Natural killer cell (primary cell): ENCODE data around the gene F5. TPM values are rescaled to one million over a fixed set of nuclear protein-coding genes. Genes with fewer than 3 reads are reported as not detected.

Experiments
- ATAC-seq, 3 donors: fragments of 150-1000 bp in 2 of 3; fragments of 200-7000 bp in 1 of 3; cut with Tn5 transposase; 1 replicate in 1 of 3; 2 replicates in 2 of 3; pipeline ENCODE4 v1.10.0; 2021; ENCODE audit warnings: mild to moderate bottlenecking in 2 of 3, moderate library complexity in 2 of 3
- DNase-seq, 2 donors: peaks; one replicate each; pipeline versions ENCODE4 v3.0.0 to v3.0.0-alpha.2; 2013 to 2021; ENCODE audit warnings: mixed read lengths in 1 of 2
- H3K27ac ChIP-seq: one replicate; pipeline ENCODE4 v1.5.1; 2013; ENCODE audit warnings: mild to moderate bottlenecking, low read length
- H3K27me3 ChIP-seq: one replicate; pipeline ENCODE4 v1.6.1; 2013; ENCODE audit warnings: low read length; ENCODE audit not compliant: control insufficient read depth, insufficient read depth
- H3K36me3 ChIP-seq: one replicate; pipeline ENCODE4 v1.6.1; 2013; ENCODE audit warnings: low read length; ENCODE audit not compliant: control insufficient read depth, insufficient read depth
- H3K4me1 ChIP-seq: one replicate; pipeline ENCODE4 v1.6.1; 2013; ENCODE audit warnings: low read length; ENCODE audit not compliant: control insufficient read depth, insufficient read depth
- H3K4me3 ChIP-seq: one replicate; pipeline ENCODE4 v1.5.1; 2013; ENCODE audit warnings: low read length
- H3K9me3 ChIP-seq: one replicate; pipeline ENCODE4 v1.6.1; 2013; ENCODE audit warnings: low read length; ENCODE audit not compliant: control insufficient read depth, insufficient read depth
- H3K27ac Mint-ChIP-seq, 2 donors: one replicate each; pipeline ENCODE4 v1.8.0; 2022; ENCODE audit warnings: mild to moderate bottlenecking in 2 of 2, mixed read lengths in 2 of 2, moderate library complexity in 1 of 2
- H3K27me3 Mint-ChIP-seq, 2 donors: one replicate each; pipeline ENCODE4 v1.8.0; 2022; ENCODE audit warnings: low read depth in 2 of 2, mixed read lengths in 2 of 2
- H3K36me3 Mint-ChIP-seq: one replicate; pipeline ENCODE4 v1.8.0; 2022; ENCODE audit warnings: mixed read lengths
- H3K4me1 Mint-ChIP-seq, 2 donors: one replicate each; pipeline ENCODE4 v1.8.0; 2022; ENCODE audit warnings: mixed read lengths in 2 of 2
- H3K4me3 Mint-ChIP-seq: one replicate; pipeline ENCODE4 v1.8.0; 2022; ENCODE audit warnings: mild to moderate bottlenecking, moderate library complexity, mixed read lengths
- H3K9me3 Mint-ChIP-seq, 2 donors: one replicate each; pipeline ENCODE4 v1.8.0; 2022; ENCODE audit warnings: mixed read lengths in 2 of 2
- WGBS: methylation state at CpG from one replicate; pipeline ENCODE4 v1.1.7; 2013; ENCODE audit warnings: missing lambda C conversion rate; ENCODE audit not compliant: insufficient coverage; 5-methylcytosine and 5-hydroxymethylcytosine counted together
- intact Hi-C: fragments of 100-400 bp; cut with micrococcal nuclease; formaldehyde crosslinking; loops from one replicate; pipeline ENCODE4 v1.14.2; 2022
- total RNA-seq, 4 donors: library from RNA; stranded (reverse); fragments of 120-200 nt in 1 of 4; gene quantifications; one replicate each; pipeline versions ENCODE4 v1.2.3 to v1.2.4, GENCODE V29; 2013 to 2022
- TF ChIP-seq, protein P1 (sequence below): fragments of 200-600 bp; IDR thresholded peaks from one replicate; pipeline ENCODE4 v1.8.0; 2022; ENCODE audit warnings: antibody characterized with exemption

Gene F5
- total RNA-seq, 3 donors from 2014 or later (not counting 1 experiment from before 2014, with no cell fraction given), result 0.02 to 1.7 (median 0.45) TPM

DNA sequence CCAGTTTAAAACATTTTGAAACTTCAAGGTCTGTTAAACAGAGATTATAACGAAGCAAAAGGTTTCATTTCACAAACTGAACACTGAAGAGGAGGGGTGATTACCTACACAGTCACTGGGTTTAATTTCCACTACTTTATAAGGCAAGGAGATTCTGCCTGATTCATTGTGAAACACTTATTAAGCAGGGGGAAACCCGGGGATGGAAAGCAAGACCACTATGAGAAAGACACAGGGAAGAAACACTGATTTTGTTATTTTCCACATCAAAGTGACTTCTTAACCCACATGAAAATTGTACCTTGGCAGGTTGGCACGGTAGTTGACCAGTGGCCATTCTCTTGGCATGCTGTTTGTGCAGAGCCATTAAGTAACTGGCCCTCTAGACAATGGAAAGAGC lies 8.1 kb upstream of the F5 start:
- Mint-ChIP-seq H3K4me1 (no peaks in the 10 kb centered on the region), H3K27me3 (peaks cover 7 to 20% of the 10 kb centered on the region in 2 donors), H3K27ac (no peak overlapping the region), H3K9me3 (no peaks in the 10 kb centered on the region), H3K4me3 (no peak overlapping the region), H3K36me3 (no peaks in the 10 kb centered on the region)
- intact Hi-C loops, result no loop called here
- Histone ChIP-seq H3K36me3 (no peaks in the 10 kb centered on the region), H3K4me3 (no peak overlapping the region), H3K27me3 (no peaks in the 10 kb centered on the region), H3K9me3 (no peaks in the 10 kb centered on the region), H3K27ac (no peak overlapping the region), H3K4me1 (no peaks in the 10 kb centered on the region)
- DNase-seq (no peak), ATAC-seq (no peak)
- WGBS, result 57% methylated on average over 3 of the region's 3 CpGs
- TF ChIP-seq, protein P1, sequence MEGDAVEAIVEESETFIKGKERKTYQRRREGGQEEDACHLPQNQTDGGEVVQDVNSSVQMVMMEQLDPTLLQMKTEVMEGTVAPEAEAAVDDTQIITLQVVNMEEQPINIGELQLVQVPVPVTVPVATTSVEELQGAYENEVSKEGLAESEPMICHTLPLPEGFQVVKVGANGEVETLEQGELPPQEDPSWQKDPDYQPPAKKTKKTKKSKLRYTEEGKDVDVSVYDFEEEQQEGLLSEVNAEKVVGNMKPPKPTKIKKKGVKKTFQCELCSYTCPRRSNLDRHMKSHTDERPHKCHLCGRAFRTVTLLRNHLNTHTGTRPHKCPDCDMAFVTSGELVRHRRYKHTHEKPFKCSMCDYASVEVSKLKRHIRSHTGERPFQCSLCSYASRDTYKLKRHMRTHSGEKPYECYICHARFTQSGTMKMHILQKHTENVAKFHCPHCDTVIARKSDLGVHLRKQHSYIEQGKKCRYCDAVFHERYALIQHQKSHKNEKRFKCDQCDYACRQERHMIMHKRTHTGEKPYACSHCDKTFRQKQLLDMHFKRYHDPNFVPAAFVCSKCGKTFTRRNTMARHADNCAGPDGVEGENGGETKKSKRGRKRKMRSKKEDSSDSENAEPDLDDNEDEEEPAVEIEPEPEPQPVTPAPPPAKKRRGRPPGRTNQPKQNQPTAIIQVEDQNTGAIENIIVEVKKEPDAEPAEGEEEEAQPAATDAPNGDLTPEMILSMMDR, result no peak

DNA sequence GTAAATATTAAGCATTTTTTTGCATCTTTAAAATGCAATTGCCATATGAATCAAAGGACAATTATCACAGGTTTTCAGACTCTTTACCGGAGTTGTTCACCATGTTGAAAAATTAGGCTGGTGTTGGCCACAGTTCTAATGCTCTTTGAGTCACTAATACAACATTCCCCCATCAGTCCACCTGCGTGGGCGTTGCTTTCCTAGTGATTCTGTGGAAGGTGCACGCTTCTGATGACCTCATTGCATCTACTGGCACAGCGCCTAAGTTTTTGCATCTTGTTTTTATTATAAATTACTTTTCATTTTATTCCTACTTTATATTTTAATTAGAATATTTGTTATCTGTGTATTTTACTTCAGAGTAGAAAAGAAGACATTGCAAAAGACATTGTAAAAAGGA lies 4.7 kb upstream of the F5 start:
- intact Hi-C loops, result no loop called here
- Mint-ChIP-seq H3K9me3 (no peaks in the 10 kb centered on the region), H3K27ac (no peak overlapping the region), H3K27me3 (peaks cover 15% of the 10 kb centered on the region in 2 donors), H3K36me3 (no peaks in the 10 kb centered on the region), H3K4me3 (no peak overlapping the region), H3K4me1 (peaks cover 7 to 13% of the 10 kb centered on the region in 2 donors)
- no peak for ATAC-seq
- WGBS, result 100% methylated on average over 3 of the region's 5 CpGs
- Histone ChIP-seq H3K4me3 (no peak overlapping the region), H3K4me1 (peaks cover 12% of the 10 kb centered on the region), H3K9me3 (no peaks in the 10 kb centered on the region), H3K36me3 (no peaks in the 10 kb centered on the region), H3K27me3 (no peaks in the 10 kb centered on the region), H3K27ac (no peak overlapping the region)
- no peak for DNase-seq
- TF ChIP-seq, protein P1, result no peak

DNA sequence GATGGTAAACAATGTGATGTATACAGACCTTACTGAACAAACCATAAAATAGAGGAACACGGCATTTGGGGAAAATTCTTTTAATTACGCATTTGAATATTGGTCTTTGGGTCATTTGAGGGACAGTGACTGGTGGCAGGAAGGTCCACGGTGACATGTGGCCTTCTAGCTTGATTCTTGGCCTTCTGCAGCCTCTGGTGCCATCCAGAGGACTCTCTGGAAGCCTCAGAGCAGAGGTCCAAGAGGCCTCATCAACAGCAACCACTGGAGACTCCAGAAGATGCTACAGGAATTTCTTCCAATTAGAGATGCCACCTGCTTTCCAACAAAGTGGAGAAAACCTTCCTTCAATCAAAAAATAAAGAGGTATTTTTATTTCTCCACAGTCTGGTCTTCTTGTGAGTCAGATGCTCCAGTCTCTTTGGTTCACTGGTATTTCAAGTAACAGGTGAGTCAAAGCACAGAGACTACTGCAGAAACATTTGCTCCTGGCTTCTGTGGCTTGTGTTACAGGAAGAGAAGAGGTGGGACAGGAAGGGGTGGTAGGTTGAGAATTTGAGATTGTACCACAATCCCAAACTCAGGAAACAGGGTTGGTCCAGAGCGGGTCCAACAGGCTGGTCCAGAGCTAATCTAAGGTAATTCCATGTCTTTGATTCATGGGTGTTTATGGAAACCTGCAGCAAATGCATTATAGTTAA lies 2.7 kb upstream of the F5 start:
- H3K27ac ChIP-seq, result no peak overlapping the region
- no peak overlapping the region for H3K4me3 Mint-ChIP-seq
- peaks cover 9% of the 10 kb centered on the region for H3K27me3 ChIP-seq
- H3K36me3 ChIP-seq, result no peaks in the 10 kb centered on the region
- DNase-seq, result no peak
- no peak for ATAC-seq
- intact Hi-C loops, result no loop called here
- H3K36me3 Mint-ChIP-seq, result no peaks in the 10 kb centered on the region
- no peak overlapping the region for H3K4me3 ChIP-seq
- H3K27me3 Mint-ChIP-seq, result peaks cover 20 to 30% of the 10 kb centered on the region in 2 donors
- H3K9me3 Mint-ChIP-seq, result no peaks in the 10 kb centered on the region
- H3K9me3 ChIP-seq, result no peaks in the 10 kb centered on the region
- H3K4me1 ChIP-seq, result peaks cover 12% of the 10 kb centered on the region
- WGBS, result 68% methylated on average over 4 of the region's 4 CpGs
- H3K27ac Mint-ChIP-seq, result no peak overlapping the region
- peaks cover 7 to 13% of the 10 kb centered on the region in 2 donors for H3K4me1 Mint-ChIP-seq
- TF ChIP-seq, protein P1, result no peak

DNA sequence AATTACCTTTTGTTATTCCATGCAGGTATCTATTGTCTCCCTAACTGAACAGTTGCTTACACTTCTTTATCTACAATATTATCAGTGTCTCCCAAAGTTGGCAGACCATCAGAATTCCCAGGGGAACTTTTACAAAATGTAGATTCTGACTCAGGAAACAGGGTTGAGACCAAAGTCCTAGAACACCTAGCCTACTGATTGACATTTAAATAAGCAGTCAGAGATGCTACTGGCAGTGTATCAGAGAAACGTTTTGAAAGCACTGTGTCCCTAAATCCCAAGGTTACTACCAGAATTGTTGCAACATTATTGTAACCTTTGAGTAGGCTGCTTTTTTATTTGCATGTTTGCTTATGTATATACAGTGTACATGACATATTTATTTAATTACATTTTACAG lies 1.8 kb upstream of the F5 start:
- no peaks in the 10 kb centered on the region for H3K9me3 Mint-ChIP-seq
- H3K27ac ChIP-seq, result no peak overlapping the region
- H3K27me3 Mint-ChIP-seq, result peaks cover 20 to 28% of the 10 kb centered on the region in 2 donors
- WGBS, result 83% methylated on average over 1 of the region's 1 CpG
- DNase-seq, result no peak
- peaks cover 7 to 13% of the 10 kb centered on the region in 2 donors for H3K4me1 Mint-ChIP-seq
- no peaks in the 10 kb centered on the region for H3K36me3 ChIP-seq
- H3K36me3 Mint-ChIP-seq, result no peaks in the 10 kb centered on the region
- no peak for ATAC-seq
- peaks cover 12% of the 10 kb centered on the region for H3K4me1 ChIP-seq
- H3K4me3 Mint-ChIP-seq, result no peak overlapping the region
- H3K9me3 ChIP-seq, result no peaks in the 10 kb centered on the region
- no peak overlapping the region for H3K27ac Mint-ChIP-seq
- peaks cover 12% of the 10 kb centered on the region for H3K27me3 ChIP-seq
- H3K4me3 ChIP-seq, result no peak overlapping the region
- TF ChIP-seq, protein P1, result no peak
- intact Hi-C loops, result no loop called here
